Heart right ventricle (tissue), 16 donors: ENCODE data around the gene NUAK2. TPM values are rescaled to one million over a fixed set of nuclear protein-coding genes. Genes with fewer than 3 reads are reported as not detected.

Source experiments
- ATAC-seq, 8 donors: fragments of 200-7000 bp; cut with Tn5 transposase; one replicate each; pipeline ENCODE4 v1.9.1; 2020; ENCODE audit warnings: mild to moderate bottlenecking in 8 of 8, moderate library complexity in 8 of 8, moderate number of reproducible peaks in 1 of 8
- DNase-seq, 2 donors: peaks; one replicate each; pipeline ENCODE4 v3.0.0-alpha.2; 2020
- H3K27ac ChIP-seq, 10 donors: fragments of 200-600 bp; sonication (generic) in 2 of 10; one replicate each; pipeline versions ENCODE4 v1.5.0 to v1.8.0; 2020 to 2022; ENCODE audit warnings: mild to moderate bottlenecking in 3 of 10
- H3K27me3 ChIP-seq, 7 donors: fragments of 200-600 bp; one replicate each; pipeline ENCODE4 v1.8.0; 2021 to 2022; ENCODE audit warnings: mild to moderate bottlenecking in 2 of 7
- H3K36me3 ChIP-seq, 9 donors: fragments of 200-600 bp; sonication (generic) in 1 of 9; one replicate each; pipeline versions ENCODE4 v1.5.0 to v1.8.0; 2020 to 2022; ENCODE audit warnings: mild to moderate bottlenecking in 2 of 9
- H3K4me1 ChIP-seq, 9 donors: fragments of 200-600 bp; sonication (generic) in 1 of 9; one replicate each; pipeline versions ENCODE4 v1.5.0 to v1.8.0; 2020 to 2022; ENCODE audit warnings: mild to moderate bottlenecking in 4 of 9
- H3K4me3 ChIP-seq, 10 donors: fragments of 200-600 bp; sonication (generic) in 2 of 10; one replicate each; pipeline versions ENCODE4 v1.5.0 to v1.8.0; 2020 to 2022; ENCODE audit warnings: mild to moderate bottlenecking in 7 of 10, moderate library complexity in 2 of 10
- H3K9me3 ChIP-seq, 11 donors: fragments of 200-600 bp in 10 of 11; sonication (generic) in 2 of 11; one replicate each; pipeline versions ENCODE4 v1.5.0 to v1.8.0; 2013 to 2022; ENCODE audit warnings: mild to moderate bottlenecking in 2 of 11, control low read depth in 1 of 11, moderate library complexity in 1 of 11
- CTCF ChIP-seq, 9 donors: fragments of 200-600 bp; sonication (generic) in 2 of 9; IDR thresholded peaks; one replicate each; pipeline versions ENCODE4 v1.5.0 to v1.8.0; 2021 to 2022; ENCODE audit warnings: antibody characterized with exemption in 9 of 9, mild to moderate bottlenecking in 5 of 9, moderate library complexity in 1 of 9
- WGBS, 2 donors: extraction: QIAGEN DNeasy Blood & Tissue Kit; methylation state at CpG; one replicate each; pipeline ENCODE4 v1.1.7; 2013; ENCODE audit warnings: inconsistent platforms in 1 of 2; 5-methylcytosine and 5-hydroxymethylcytosine counted together
- intact Hi-C, 10 donors: fragments of 100-400 bp; cut with DNase I; formaldehyde crosslinking; loops; one replicate each; pipeline versions ENCODE4 v1.11.1 to v1.14.2; 2022
- polyA plus RNA-seq, 2 donors: library from polyadenylated mRNA; stranded (reverse); fragments of 200-250 nt; gene quantifications; one replicate each; pipeline ENCODE4 v1.2.3, GENCODE V29; 2013
- total RNA-seq, 10 donors: library from RNA; stranded (reverse); fragmentation: NEBNext Ultra II Directional in 3 of 10; extraction: Animal tissue kit (Norgen Biotek cat#: 25700) in 3 of 10; gene quantifications; one replicate each; pipeline versions ENCODE4 v1.2.1 to v1.2.4, GENCODE V29; 2021 to 2023
- donor health status: Arrhythmogenic right ventricular cardiomyopathy.
- donor health status: ischemic (EF 13 %, LVEDD 7.1; RV severe dilation, severe dysfunction).
- donor health status: healthy with polysubstance abuse.
- donor health status: DM: no; HTN: yes; CAD: no.
- donor health status: DM: no; HTN: no; CAD: no.
- donor health status: ischemic (EF 25% LVEDD 6.9; RV normal size, moderate dysfunction).
- donor health status: ischemic (EF 25% LVEDD 5.7; RV mildly dilated, moderate dysfunction).
- donor health status: healthy.
- donor health status: DM: yes; HTN: yes; CAD: no.
- donor health status: Ischemic cardiomyopathy.
- donor health status: ischemic (EF 35%, LVEDD 5.7; RV mildly dilated, moderate dysfunction).
- donor health status: nonischemic (EF 11% LVEDD 7.7; RV severe dilation, severe dysfunction).
- donor health status: DM: yes; HTN: yes; CAD: no.
- donor health status: PGD.
- donor health status: ischemic (EF 29% LVEDD 5.4; RV normal size, mild dysfunction).
- donor health status: nonischemic (EF 23%, LVEDD 6.1; RV moderate dilation, normal function).

The NUAK2 gene
- total and polyA plus RNA-seq, 12 donors: 0.25 to 3.1 (median 0.50) TPM

GRCh38 chr1:205358579-205358978, 37.0 kb upstream of the NUAK2 start:
- DNase-seq (no peak), ATAC-seq (no peak)
- Histone ChIP-seq H3K27me3 (peaks cover 7 to 33% (median 25%) of the 10 kb centered on the region in 7 donors), H3K9me3 (no peaks in the 10 kb centered on the region), H3K4me1 (peaks cover 0 to 11% (median 0%) of the 10 kb centered on the region in 9 donors), H3K27ac (no peak overlapping the region), H3K4me3 (no peak overlapping the region), H3K36me3 (no peaks in the 10 kb centered on the region)
- no peak for TF ChIP-seq CTCF (IDR thresholded peaks at IDR 0.05)
- intact Hi-C loops: loop anchor here in 6 of 10 donors (1.0 to 10.0 kb wide), 5 partner anchors 26 to 129 kb away; no protein-coding TSS in a partner anchor

- no peak for TF ChIP-seq CTCF (IDR thresholded peaks at IDR 0.05)
- Histone ChIP-seq H3K27me3 (peaks cover 7 to 33% (median 25%) of the 10 kb centered on the region in 7 donors), H3K4me3 (no peak overlapping the region), H3K27ac (no peak overlapping the region), H3K36me3 (no peaks in the 10 kb centered on the region), H3K4me1 (peaks cover 0 to 11% (median 0%) of the 10 kb centered on the region in 9 donors), H3K9me3 (no peaks in the 10 kb centered on the region)
- 87 to 96% methylated on average over 3 of the region's 3 CpGs for WGBS, 2 donors
- DNase-seq: no peak
- no peak for ATAC-seq
- intact Hi-C loops: loop anchor here in 5 of 10 donors (5.0 to 10.0 kb wide), 4 partner anchors 70 to 130 kb away; no protein-coding TSS in a partner anchor
Measured at GRCh38 chr1:205357567-205357966, 36.0 kb upstream of the NUAK2 start.

GRCh38 chr1:205356440-205357139, 35.0 kb upstream of the NUAK2 start, which contains the start of gene KLHDC8A:
TSS of gene KLHDC8A (minus strand) at chr1:205356922. CDS start at chr1:205343604, 13,318 bp downstream.
- H3K36me3 ChIP-seq: no peaks in the 10 kb centered on the region
- intact Hi-C loops: loop anchor here in 5 of 10 donors (5.0 to 10.0 kb wide), 4 partner anchors 71 to 131 kb away; no protein-coding TSS in a partner anchor
- no peak for TF ChIP-seq CTCF (IDR thresholded peaks at IDR 0.05)

GRCh38 chr1:205355075-205355453, 33.5 kb upstream of the NUAK2 start:
- intact Hi-C loops: loop anchor here in 6 of 10 donors (2.0 to 10.0 kb wide), 5 partner anchors 72 to 132 kb away; no protein-coding TSS in a partner anchor
- no peak for TF ChIP-seq CTCF (IDR thresholded peaks at IDR 0.05)
- Histone ChIP-seq H3K4me3 (no peak overlapping the region), H3K36me3 (no peaks in the 10 kb centered on the region), H3K4me1 (peaks cover 0 to 13% (median 0%) of the 10 kb centered on the region in 9 donors), H3K27me3 (peaks cover 7 to 27% (median 24%) of the 10 kb centered on the region in 7 donors), H3K9me3 (no peaks in the 10 kb centered on the region), H3K27ac (no peak overlapping the region)
- WGBS, 2 donors: 87 to 88% methylated on average over 3 of the region's 3 CpGs
- DNase-seq (no peak), ATAC-seq (no peak)

More at GRCh38 chr1:205356440-205357139, 35.0 kb upstream of the NUAK2 start, which contains the start of gene KLHDC8A:
- Histone ChIP-seq H3K27me3 (peaks cover 7 to 33% (median 25%) of the 10 kb centered on the region in 7 donors), H3K9me3 (no peaks in the 10 kb centered on the region), H3K4me3 (no peak within 1 kb of the TSS), H3K4me1 (peaks cover 0 to 11% (median 0%) of the 10 kb centered on the region in 9 donors), H3K27ac (no peak within 1 kb of the TSS)
- WGBS, 2 donors: 46 to 47% methylated on average over 20 of the region's 20 CpGs
- DNase-seq: no peak
- ATAC-seq: peak in 6 of 8 donors; percentile 22 to 59 (median 36)
